ENCODE measurements around the gene BLNK. TPM values are rescaled to one million over a fixed set of nuclear protein-coding genes. Genes with fewer than 3 reads are reported as not detected.
A peak's percentile ranks its signal among the peaks of the same experiment; 100 is the strongest.

BLNK gene
- 7.5 and 9.5 TPM in 2 replicates for total RNA-seq (2022)
- percentile 52 among the genes with signal in this experiment for Bru-seq, nascent RNA
- percentile 38 among the genes with signal in this experiment for BruChase-seq, experiment 1, labeled RNA remaining after a 6-hour chase
- BruChase-seq, experiment 2, labeled RNA remaining after a 2-hour chase, result percentile 37 among the genes with signal in this experiment
- long read RNA-seq, transcript BLNK-201 (17 exons, 1,784 nt), result major isoform, 8 of 18 reads
- long read RNA-seq, transcript BLNK-202 (16 exons, 1,715 nt), result minor isoform, 7 of 18 reads
- long read RNA-seq, partial matches to known transcripts, result 1 of 18 reads
- long read RNA-seq, other reads (novel, unspliced or antisense), result 2 of 18 reads

DNA sequence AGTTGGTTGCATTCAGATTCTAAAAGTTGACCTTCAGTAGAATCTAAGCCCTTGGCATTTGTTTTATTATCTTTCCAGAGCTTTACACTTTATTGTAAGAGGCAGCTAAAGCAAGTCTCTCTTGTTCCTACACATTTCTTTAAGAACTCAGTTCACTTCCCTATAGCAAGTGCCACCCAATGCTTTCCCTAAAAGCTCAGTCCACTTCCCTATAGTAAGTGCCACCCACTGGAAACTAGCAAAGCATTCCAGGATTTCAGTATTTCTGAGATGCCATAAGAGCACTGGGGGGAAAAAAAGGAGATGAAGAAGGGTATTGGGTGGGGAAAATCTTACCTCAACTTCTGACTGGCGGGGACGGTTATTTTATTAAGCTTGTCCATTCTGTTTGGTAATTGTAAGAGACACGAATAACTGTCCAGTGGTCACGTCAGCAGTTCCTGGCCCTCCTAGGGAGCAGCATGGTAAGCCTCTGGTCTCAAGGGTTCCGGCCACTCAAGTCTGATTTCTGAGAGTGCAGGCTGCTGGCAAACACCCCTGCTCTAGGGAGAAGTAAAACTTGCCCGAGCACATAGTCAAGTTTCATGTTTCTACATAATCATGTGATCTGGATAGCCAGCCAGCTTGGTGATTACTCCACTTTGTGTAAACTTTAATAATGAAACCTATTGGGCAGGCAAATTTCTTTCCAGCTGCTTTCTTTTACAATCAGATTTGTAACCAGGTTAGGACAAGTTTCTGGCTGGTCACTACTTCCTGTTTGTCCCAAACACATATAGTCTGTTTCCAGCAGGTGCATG lies at the start of gene BLNK:
TSS of gene BLNK (minus strand) at position 554 of the 800 bp plus-strand sequence. CDS start at position 383, 171 bp downstream.
- TF ChIP-seq, protein P1, sequence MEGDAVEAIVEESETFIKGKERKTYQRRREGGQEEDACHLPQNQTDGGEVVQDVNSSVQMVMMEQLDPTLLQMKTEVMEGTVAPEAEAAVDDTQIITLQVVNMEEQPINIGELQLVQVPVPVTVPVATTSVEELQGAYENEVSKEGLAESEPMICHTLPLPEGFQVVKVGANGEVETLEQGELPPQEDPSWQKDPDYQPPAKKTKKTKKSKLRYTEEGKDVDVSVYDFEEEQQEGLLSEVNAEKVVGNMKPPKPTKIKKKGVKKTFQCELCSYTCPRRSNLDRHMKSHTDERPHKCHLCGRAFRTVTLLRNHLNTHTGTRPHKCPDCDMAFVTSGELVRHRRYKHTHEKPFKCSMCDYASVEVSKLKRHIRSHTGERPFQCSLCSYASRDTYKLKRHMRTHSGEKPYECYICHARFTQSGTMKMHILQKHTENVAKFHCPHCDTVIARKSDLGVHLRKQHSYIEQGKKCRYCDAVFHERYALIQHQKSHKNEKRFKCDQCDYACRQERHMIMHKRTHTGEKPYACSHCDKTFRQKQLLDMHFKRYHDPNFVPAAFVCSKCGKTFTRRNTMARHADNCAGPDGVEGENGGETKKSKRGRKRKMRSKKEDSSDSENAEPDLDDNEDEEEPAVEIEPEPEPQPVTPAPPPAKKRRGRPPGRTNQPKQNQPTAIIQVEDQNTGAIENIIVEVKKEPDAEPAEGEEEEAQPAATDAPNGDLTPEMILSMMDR (IDR thresholded peaks at IDR 0.05; ENCODE audit: unreplicated experiment), result no peak
- Mint-ChIP-seq H3K9me3 (ENCODE audit: low read depth, unreplicated experiment) (no peaks in the 10 kb centered on the region), H3K27ac (ENCODE audit: unreplicated experiment) (peak within 1 kb of the TSS; percentile 73), H3K4me3 (ENCODE audit: low read depth, unreplicated experiment) (peak within 1 kb of the TSS; percentile 72), H3K36me3 (ENCODE audit: insufficient read depth, unreplicated experiment) (peaks cover 14% of the 10 kb centered on the region), H3K27me3 (ENCODE audit: unreplicated experiment) (no peaks in the 10 kb centered on the region), H3K4me1 (ENCODE audit: low read depth, unreplicated experiment) (peaks cover 46% of the 10 kb centered on the region)
- DNase-seq, result peak; percentile 47
- CTCF ChIA-PET, result interaction anchor here (0.9 kb wide), 1 partner anchor 41 kb away, joined by 4 read pairs; no protein-coding TSS in a partner anchor
- TSS peak; percentile 82 for BruUV-seq (replicated peaks)
- intact Hi-C loops (cut with micrococcal nuclease; ENCODE audit: unreplicated experiment), result no loop called here

DNA sequence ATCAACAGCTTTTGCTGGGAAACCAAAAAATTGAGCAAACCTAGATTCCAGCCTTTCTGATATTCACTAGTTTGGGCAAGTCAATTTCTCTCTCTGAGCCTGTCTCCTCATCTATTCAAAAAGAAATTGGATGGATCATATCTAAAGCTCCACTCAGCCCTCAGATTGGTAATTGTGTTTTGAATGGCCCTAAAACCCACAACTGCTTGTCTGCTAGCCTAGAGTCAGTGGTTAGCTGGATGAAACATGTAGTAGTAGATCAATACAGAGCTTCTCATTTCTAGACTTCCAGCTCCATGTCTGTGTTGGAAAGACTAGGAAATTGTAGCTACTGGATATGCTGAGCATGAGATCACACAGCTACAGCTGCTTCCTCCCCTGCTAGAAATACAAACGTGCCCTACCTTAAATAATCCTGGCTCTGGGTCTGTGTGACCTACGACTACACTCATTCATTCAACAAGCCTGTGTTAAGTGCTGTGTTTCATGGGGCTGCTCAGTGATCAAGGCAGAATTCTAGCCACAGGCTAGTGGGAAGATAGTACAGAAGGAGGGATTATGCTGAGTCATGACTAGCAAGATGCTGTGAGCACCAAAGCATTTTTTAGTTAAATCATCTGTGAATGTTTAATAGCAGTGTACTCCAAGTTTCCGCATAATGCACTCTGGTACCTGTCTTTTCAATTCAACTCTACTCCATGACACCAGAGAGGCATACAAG lies 48.5 kb upstream of the BLNK start:
- CTCF ChIA-PET, result no interaction called here
- H3K27ac Mint-ChIP-seq (ENCODE audit: unreplicated experiment), result no peak overlapping the region
- TF ChIP-seq, protein P1 (IDR thresholded peaks at IDR 0.05; ENCODE audit: unreplicated experiment), result no peak
- BruUV-seq (replicated peaks), result no TSS peak
- no peak overlapping the region for H3K4me3 Mint-ChIP-seq (ENCODE audit: low read depth, unreplicated experiment)
- H3K9me3 Mint-ChIP-seq (ENCODE audit: low read depth, unreplicated experiment), result no peaks in the 10 kb centered on the region
- no peaks in the 10 kb centered on the region for H3K4me1 Mint-ChIP-seq (ENCODE audit: low read depth, unreplicated experiment)
- DNase-seq, result no peak
- no peaks in the 10 kb centered on the region for H3K36me3 Mint-ChIP-seq (ENCODE audit: insufficient read depth, unreplicated experiment)
- H3K27me3 Mint-ChIP-seq (ENCODE audit: unreplicated experiment), result peaks cover 34% of the 10 kb centered on the region
- intact Hi-C loops (cut with micrococcal nuclease; ENCODE audit: unreplicated experiment), result no loop called here

DNA sequence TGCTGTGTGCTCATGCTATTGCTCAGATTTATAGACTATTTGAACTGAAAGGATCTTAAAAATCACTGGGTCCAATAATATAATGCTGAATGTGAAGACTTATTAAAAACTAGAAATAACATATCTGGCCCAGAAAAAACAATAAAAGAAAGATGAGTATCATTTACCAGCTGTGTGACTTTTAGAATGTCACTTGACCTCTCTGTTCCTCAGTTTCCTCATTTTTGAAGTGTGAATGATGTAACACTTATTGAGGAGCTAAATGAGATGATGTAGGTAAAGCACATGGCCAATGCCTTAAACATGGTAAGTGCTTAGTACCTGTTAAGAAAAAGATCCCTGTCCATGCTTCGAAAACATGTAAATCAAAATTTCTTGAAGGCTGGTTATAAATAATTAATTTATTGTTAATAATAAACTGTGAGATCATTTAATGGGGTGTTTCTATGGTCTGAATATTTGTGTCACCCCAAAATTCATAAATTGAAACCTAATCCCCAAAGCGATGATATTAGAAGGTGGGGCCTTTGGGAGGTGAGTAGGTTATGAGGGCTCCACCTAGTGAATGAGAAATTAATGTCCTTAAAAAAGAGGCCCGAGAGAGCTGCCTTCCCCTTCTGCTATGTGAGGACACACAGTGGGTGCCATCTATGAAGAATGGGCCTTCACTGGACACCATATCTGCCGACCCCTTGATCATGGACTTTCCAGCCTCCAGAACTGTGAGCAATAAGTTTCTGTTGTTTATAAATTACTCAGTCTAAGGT lies 45.9 kb upstream of the BLNK start:
- peaks cover 19% of the 10 kb centered on the region for H3K27me3 Mint-ChIP-seq (ENCODE audit: unreplicated experiment)
- intact Hi-C loops (cut with micrococcal nuclease; ENCODE audit: unreplicated experiment), result no loop called here
- no peak overlapping the region for H3K4me3 Mint-ChIP-seq (ENCODE audit: low read depth, unreplicated experiment)
- TF ChIP-seq, protein P1 (IDR thresholded peaks at IDR 0.05; ENCODE audit: unreplicated experiment), result no peak
- BruUV-seq (replicated peaks), result no TSS peak
- no peak for DNase-seq
- no peak overlapping the region for H3K27ac Mint-ChIP-seq (ENCODE audit: unreplicated experiment)
- H3K4me1 Mint-ChIP-seq (ENCODE audit: low read depth, unreplicated experiment), result no peaks in the 10 kb centered on the region
- no peaks in the 10 kb centered on the region for H3K9me3 Mint-ChIP-seq (ENCODE audit: low read depth, unreplicated experiment)
- H3K36me3 Mint-ChIP-seq (ENCODE audit: insufficient read depth, unreplicated experiment), result no peaks in the 10 kb centered on the region
- CTCF ChIA-PET, result interaction anchor here (0.9 to 1.1 kb wide), 2 partner anchors 17 to 88 kb away, joined by 4 to 8 read pairs; no protein-coding TSS in a partner anchor

DNA sequence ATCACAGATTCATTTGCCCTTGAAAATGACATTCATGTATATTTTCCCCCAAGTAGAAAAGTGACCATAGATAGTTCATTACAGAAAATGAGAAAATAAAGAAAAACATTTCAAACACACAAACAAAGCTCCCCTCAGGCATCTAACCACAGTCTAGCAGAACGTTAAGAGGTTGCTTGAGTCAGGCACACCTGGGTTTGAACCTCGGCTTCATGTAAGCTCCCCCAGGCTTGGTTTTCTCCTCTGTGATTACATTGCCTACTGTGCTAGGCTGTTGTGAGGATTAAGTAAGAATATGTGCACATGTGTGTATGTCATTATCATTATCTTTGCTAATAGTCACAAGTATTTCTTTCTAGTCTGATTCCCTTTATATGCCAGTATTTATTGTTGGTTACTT lies 42.0 kb upstream of the BLNK start:
- DNase-seq, result no peak
- no peak overlapping the region for H3K4me3 Mint-ChIP-seq (ENCODE audit: low read depth, unreplicated experiment)
- BruUV-seq (replicated peaks), result no TSS peak
- no peaks in the 10 kb centered on the region for H3K36me3 Mint-ChIP-seq (ENCODE audit: insufficient read depth, unreplicated experiment)
- H3K9me3 Mint-ChIP-seq (ENCODE audit: low read depth, unreplicated experiment), result no peaks in the 10 kb centered on the region
- H3K4me1 Mint-ChIP-seq (ENCODE audit: low read depth, unreplicated experiment), result no peaks in the 10 kb centered on the region
- CTCF ChIA-PET, result no interaction called here
- peaks cover 19% of the 10 kb centered on the region for H3K27me3 Mint-ChIP-seq (ENCODE audit: unreplicated experiment)
- H3K27ac Mint-ChIP-seq (ENCODE audit: unreplicated experiment), result no peak overlapping the region
- TF ChIP-seq, protein P1 (IDR thresholded peaks at IDR 0.05; ENCODE audit: unreplicated experiment), result no peak
- intact Hi-C loops (cut with micrococcal nuclease; ENCODE audit: unreplicated experiment), result no loop called here

Measured in Calu3 (cell line).